Ovary (tissue), 3 donors: ENCODE results near the gene ABHD11.

Experiments used
- CTCF ChIP-seq, 3 donors: fragments of 450-650 bp in 2 of 3; fragments of 200-600 bp in 1 of 3; IDR thresholded peaks; one replicate each; pipeline versions ENCODE4 v1.5.1 to v1.8.0; 2016 to 2022; ENCODE audit warnings: antibody characterized with exemption in 3 of 3, mild to moderate bottlenecking in 1 of 3
- EP300 ChIP-seq: sonication (generic); formaldehyde crosslinking; IDR thresholded peaks from one replicate; pipeline ENCODE4 v1.6.1; 2017; ENCODE audit warnings: antibody characterized with exemption
- POLR2A ChIP-seq: fragments of 450-650 bp; IDR thresholded peaks from one replicate; pipeline ENCODE4 v1.6.1; 2017; ENCODE audit warnings: antibody characterized with exemption, mild to moderate bottlenecking, moderate library complexity
- donor health status: DM: no; HTN: no; CAD: no.

- no peak for TF ChIP-seq CTCF (IDR thresholded peaks at IDR 0.05)
- no peak for TF ChIP-seq POLR2A
- no peak for TF ChIP-seq EP300
These were observed 22.8 kb downstream of the ABHD11 start for GRCh38 chr7:73715648-73716317.
